WI38 (cell line): ENCODE results near the gene BRCC3.
"Not testable (repeated sequence)": the region's sequence is repeated elsewhere in the genome, so short reads cannot be mapped to it uniquely, and the experiment has no call there.

Experiments used
- H3K4me3 ChIP-seq: 2 replicates; pipeline ENCODE4 v1.5.1; 2011; ENCODE audit warnings: low read depth, mild to moderate bottlenecking, control low read depth, low read length
- TF ChIP-seq, protein P1 (sequence below): IDR thresholded peaks from 2 replicates; pipeline ENCODE4 v1.5.1; 2012; ENCODE audit warnings: low read depth, mild to moderate bottlenecking, control low read depth, low read length

The BRCC3 gene

DNA sequence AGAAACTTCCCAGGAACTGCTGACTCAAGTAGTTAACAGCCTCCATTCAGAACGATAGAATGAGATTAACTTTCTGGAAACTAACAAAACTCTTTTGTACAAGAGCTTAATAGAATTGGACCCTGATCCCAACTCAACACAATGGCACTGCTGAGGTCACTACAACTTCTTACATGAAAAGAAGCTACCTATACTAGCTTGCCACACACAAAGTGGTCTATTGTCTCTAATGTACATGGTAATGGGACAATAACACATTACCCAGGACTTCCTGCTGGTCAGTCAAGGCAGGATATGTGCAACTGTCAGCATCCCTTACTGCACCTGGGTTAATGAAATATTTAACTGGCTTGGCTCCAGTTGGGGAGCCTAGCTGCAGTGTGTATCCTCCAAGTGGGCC, 56.2 kb downstream of the BRCC3 start:
- no peak overlapping the region for H3K4me3 ChIP-seq
- TF ChIP-seq, protein P1, sequence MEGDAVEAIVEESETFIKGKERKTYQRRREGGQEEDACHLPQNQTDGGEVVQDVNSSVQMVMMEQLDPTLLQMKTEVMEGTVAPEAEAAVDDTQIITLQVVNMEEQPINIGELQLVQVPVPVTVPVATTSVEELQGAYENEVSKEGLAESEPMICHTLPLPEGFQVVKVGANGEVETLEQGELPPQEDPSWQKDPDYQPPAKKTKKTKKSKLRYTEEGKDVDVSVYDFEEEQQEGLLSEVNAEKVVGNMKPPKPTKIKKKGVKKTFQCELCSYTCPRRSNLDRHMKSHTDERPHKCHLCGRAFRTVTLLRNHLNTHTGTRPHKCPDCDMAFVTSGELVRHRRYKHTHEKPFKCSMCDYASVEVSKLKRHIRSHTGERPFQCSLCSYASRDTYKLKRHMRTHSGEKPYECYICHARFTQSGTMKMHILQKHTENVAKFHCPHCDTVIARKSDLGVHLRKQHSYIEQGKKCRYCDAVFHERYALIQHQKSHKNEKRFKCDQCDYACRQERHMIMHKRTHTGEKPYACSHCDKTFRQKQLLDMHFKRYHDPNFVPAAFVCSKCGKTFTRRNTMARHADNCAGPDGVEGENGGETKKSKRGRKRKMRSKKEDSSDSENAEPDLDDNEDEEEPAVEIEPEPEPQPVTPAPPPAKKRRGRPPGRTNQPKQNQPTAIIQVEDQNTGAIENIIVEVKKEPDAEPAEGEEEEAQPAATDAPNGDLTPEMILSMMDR = no peak

DNA sequence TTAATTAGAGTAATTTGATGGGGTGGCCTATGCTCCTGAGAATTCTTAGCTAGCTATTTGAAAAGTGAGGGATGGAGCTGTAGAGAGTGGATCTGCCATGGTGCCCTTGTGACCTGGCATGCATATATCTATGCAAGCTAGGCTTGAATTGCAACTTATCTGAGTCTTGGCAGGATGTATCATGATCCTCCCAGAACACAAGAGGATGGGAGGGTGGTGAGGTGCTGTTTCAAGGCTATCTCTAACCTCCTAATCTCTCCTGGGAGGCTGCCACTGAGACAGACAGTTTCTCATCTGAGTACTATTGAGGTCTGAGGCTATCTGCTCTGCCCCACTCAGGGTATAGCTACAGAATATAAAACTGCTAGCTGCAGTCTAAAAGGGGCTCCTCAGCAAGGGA, 56.6 kb downstream of the BRCC3 start:
- TF ChIP-seq, protein P1 = no peak
- no peak overlapping the region for H3K4me3 ChIP-seq

DNA sequence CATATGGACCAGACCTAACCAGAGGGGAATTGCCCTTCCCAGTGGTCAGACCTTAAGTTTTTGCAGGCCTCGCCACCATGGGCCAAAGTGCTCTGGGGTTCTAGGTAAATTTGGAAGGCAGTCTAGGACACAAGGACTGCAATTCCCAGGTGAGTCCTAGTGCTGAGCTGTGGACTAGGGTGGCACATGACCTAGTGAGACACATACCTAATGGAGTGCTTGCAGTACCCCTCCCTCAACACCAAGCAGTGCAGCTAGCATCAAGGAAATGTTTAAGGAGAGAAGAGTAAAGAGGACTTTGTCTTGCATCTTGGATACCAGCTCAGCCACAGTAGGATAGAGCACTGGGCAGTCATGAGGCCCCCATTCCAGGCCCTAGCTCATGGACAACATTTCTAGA, 60.8 kb downstream of the BRCC3 start:
- H3K4me3 ChIP-seq = no peak overlapping the region
- TF ChIP-seq, protein P1 = no peak

DNA sequence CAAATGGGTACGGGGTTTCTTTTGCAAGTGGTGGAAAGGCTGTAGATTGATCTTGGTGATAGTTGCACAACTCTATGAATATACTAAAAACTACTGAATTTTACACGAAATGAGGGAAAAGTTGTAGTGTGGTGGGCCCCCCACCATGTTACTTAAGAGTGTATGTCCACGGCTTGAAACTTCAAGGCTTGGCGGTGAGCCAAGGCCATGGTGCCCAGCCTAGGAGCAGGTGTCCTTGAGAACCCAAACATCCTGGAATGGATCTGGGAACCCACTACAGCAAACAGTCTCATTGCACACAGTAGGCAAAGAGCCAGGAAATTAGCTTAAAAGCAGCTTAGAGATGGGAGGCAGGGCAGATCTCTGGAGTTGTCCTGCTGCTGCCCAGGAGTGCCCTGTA, 62.9 kb downstream of the BRCC3 start:
- no peak overlapping the region for H3K4me3 ChIP-seq
- TF ChIP-seq, protein P1 = no peak

DNA sequence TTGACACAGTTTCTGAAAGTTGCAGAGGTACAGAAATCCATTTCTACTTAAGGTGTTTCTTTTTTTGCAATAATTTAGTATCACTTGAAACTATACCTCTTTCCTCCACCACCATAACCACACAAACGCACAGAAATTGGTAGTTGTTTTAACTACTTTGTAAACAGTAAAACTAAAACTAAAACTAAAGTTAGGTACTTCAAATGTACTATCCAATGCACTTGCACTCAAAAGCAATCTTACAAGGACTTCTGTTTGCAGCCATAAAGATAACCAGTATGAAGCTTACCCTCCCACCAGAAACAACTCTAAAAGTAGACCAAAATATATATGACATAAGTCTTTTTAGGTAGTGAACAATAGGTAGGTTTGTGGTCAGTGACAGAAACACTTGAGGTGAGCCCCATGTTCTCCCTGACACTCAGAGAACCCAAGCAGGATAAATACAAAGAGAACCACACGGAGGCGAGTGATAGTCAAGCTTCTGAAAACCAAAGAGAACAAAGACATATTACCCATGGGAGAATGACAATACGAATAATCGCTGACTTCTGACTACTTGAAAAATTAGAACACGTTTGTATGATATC, 72.7 kb downstream of the BRCC3 start:
- TF ChIP-seq, protein P1 = no peak
- no peak overlapping the region for H3K4me3 ChIP-seq

DNA sequence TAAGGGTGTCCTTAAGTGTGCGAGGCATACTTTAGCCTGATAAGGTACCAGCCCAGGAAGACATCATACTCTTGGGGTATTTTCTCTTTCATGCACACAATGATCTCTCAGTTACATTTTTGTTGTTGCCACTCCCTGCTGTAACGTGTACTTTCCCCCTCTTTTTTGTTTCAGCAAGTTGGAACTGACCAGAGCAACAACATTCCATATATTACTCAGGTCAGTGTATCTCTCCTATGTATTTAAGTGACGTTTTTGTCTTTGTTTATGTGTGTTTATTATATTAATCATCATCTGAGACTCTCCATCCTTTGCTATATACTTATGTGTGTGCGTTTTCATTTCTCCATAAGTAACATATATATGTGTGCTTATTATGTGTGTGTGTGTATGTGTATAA, 73.6 kb downstream of the BRCC3 start:
- no peak overlapping the region for H3K4me3 ChIP-seq
- TF ChIP-seq, protein P1 = no peak

DNA sequence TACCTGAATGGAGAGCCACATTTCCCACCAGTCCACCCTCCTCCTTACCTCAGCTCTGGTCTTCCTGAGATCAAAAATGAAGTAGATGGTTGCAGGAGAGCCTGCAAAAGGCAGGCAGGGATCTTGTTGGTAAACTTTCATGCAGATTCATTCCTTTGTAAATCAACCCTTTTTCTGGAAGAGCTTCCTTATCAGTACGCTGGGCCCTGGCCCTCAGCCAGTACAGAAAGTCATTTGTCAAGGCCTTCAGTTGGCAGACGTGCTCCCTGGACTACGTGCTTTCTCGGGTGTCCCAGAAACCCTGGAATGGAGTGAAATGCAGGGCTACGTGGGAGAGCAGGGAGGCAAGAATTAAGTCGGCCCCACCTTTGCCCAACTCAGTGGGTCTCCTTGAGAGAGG, 76.3 kb downstream of the BRCC3 start:
- H3K4me3 ChIP-seq = not testable (repeated sequence)

DNA sequence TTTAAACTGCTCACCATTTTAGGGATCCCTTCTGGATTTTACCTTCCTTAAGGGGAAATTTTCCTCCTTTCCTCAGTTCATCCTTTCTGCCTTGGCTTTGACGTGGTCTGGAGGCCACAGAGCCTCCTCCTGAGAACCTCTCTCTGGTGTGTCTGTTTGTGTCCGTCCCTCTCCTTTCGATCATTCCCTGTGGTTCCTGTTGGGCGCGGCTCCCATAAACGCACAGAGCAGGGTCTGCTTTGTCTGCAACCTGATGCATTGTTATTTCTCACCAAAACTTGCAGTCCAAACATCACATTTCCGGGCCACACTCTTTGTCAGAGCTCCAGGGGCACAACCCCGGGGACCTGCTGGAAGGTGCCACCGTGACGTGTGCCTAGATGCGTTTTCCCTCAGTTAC, 76.9 kb downstream of the BRCC3 start:
- not testable (repeated sequence) for H3K4me3 ChIP-seq
